DND-41 (cell line): ENCODE results near the gene CTNNA3.

Experiments used
- ATAC-seq: fragments of 200-7000 bp; cut with Tn5 transposase; 3 replicates; pipeline ENCODE4 v1.9.1; 2021; ENCODE audit warnings: low read depth; ENCODE audit not compliant: insufficient read depth
- DNase-seq: peaks from one replicate; pipeline ENCODE4 v3.0.0-alpha.2; 2020
- H2AFZ ChIP-seq: 2 replicates; pipeline ENCODE4 v1.6.0; 2012; ENCODE audit warnings: low read depth, low read length
- H3K27ac ChIP-seq: 2 replicates; pipeline ENCODE4 v1.5.1; 2012; ENCODE audit warnings: low read length, inconsistent platforms
- H3K27me3 ChIP-seq: fragments of 200-600 bp; sonication (generic); 2 replicates; pipeline ENCODE4 v1.6.0; 2012; ENCODE audit warnings: low read length, mild to moderate bottlenecking, inconsistent platforms; ENCODE audit not compliant: insufficient read depth, poor library complexity
- H3K36me3 ChIP-seq: 2 replicates; pipeline ENCODE4 v1.5.1; 2012; ENCODE audit warnings: low read length, inconsistent platforms; ENCODE audit not compliant: insufficient read depth
- H3K4me1 ChIP-seq: 2 replicates; pipeline ENCODE4 v1.5.1; 2012; ENCODE audit warnings: mild to moderate bottlenecking, low read length; ENCODE audit not compliant: insufficient read depth
- H3K4me2 ChIP-seq: 2 replicates; pipeline ENCODE4 v1.6.0; 2012; ENCODE audit warnings: mild to moderate bottlenecking, moderate library complexity, low read length, inconsistent platforms; ENCODE audit not compliant: insufficient read depth
- H3K4me3 ChIP-seq, 2 experiments: fragments of 200-600 bp in 1 of 2; shearing (Covaris generic) in 1 of 2; 2 replicates each; pipeline ENCODE4 v1.5.1; 2012 to 2016; ENCODE audit warnings: inconsistent platforms in 2 of 2, low read length in 2 of 2, mild to moderate bottlenecking in 2 of 2, low read depth in 1 of 2, moderate library complexity in 1 of 2
- H3K79me2 ChIP-seq: 2 replicates; pipeline ENCODE4 v1.6.0; 2012; ENCODE audit warnings: low read length, inconsistent platforms; ENCODE audit not compliant: insufficient read depth
- H3K9ac ChIP-seq: 2 replicates; pipeline ENCODE4 v1.6.0; 2012; ENCODE audit warnings: low read depth, mild to moderate bottlenecking, inconsistent platforms, low read length, moderate library complexity
- H3K9me3 ChIP-seq: 2 replicates; pipeline ENCODE4 v1.5.1; 2012; ENCODE audit warnings: low read length, moderate library complexity, mild to moderate bottlenecking, inconsistent platforms; ENCODE audit not compliant: insufficient read depth, severe bottlenecking
- H4K20me1 ChIP-seq: 2 replicates; pipeline ENCODE4 v1.6.0; 2012; ENCODE audit warnings: low read length; ENCODE audit not compliant: insufficient read depth
- CTCF ChIP-seq: IDR thresholded peaks from 2 replicates; pipeline ENCODE4 v1.5.1; 2012; ENCODE audit warnings: borderline replicate concordance, low read length, moderate library complexity, mild to moderate bottlenecking; ENCODE audit not compliant: poor library complexity, severe bottlenecking; ENCODE audit errors: extremely low read depth
- EZH2 ChIP-seq: IDR thresholded peaks from 3 replicates; pipeline ENCODE4 v1.6.1; 2012; ENCODE audit warnings: borderline replicate concordance, low read depth, mild to moderate bottlenecking, moderate library complexity, low read length, inconsistent platforms; ENCODE audit not compliant: severe bottlenecking

The CTNNA3 gene

GRCh38 chr10:65864036-65864435, 1832.0 kb downstream of the CTNNA3 start:
- ATAC-seq, result no peak
- TF ChIP-seq EZH2, result no peak
- TF ChIP-seq CTCF, result no peak

More at GRCh38 chr10:65864036-65864435, 1832.0 kb downstream of the CTNNA3 start:
- no peaks in the 10 kb centered on the region for H4K20me1 ChIP-seq
- H3K79me2 ChIP-seq, result no peaks in the 10 kb centered on the region
- no peak overlapping the region for H2AFZ ChIP-seq
- no peaks in the 10 kb centered on the region for H3K36me3 ChIP-seq
- no peak overlapping the region for H3K9ac ChIP-seq
- no peak overlapping the region for H3K4me2 ChIP-seq
- no peak for DNase-seq
- no peak overlapping the region for H3K27ac ChIP-seq
- no peaks in the 10 kb centered on the region for H3K4me1 ChIP-seq
- H3K27me3 ChIP-seq, result no peaks in the 10 kb centered on the region
- H3K9me3 ChIP-seq, result no peaks in the 10 kb centered on the region
- H3K4me3 ChIP-seq, result no peak overlapping the region
